SU-DHL-6 (cell line): ENCODE data around the gene THOP1.

Experiments used
- H2AFZ ChIP-seq: fragments of 200-600 bp; sonication (generic); 2 replicates; pipeline ENCODE4 v1.6.1; 2014; ENCODE audit warnings: low read depth, mild to moderate bottlenecking, moderate library complexity, mixed read lengths, antibody characterized with exemption, low read length; ENCODE audit not compliant: severe bottlenecking
- H3F3A ChIP-seq: fragments of 200-600 bp; shearing (Covaris generic); 2 replicates; pipeline ENCODE4 v1.6.0; 2016; ENCODE audit warnings: antibody characterized with exemption, mild to moderate bottlenecking; ENCODE audit not compliant: insufficient read depth
- H3K27ac ChIP-seq: fragments of 200-600 bp; sonication (generic); 2 replicates; pipeline ENCODE4 v1.5.1; 2016; ENCODE audit warnings: low read depth, mild to moderate bottlenecking, low read length, moderate library complexity, mixed read lengths
- H3K27me3 ChIP-seq: fragments of 200-600 bp; sonication (generic), shearing (Covaris generic); 2 replicates; pipeline ENCODE4 v1.6.0; 2014; ENCODE audit warnings: mild to moderate bottlenecking, low read length
- H3K36me3 ChIP-seq: fragments of 200-600 bp; sonication (generic); 2 replicates; pipeline ENCODE4 v1.6.1; 2014; ENCODE audit warnings: mild to moderate bottlenecking, low read length, mixed read lengths
- H3K4me2 ChIP-seq: fragments of 300-600, 200-600 bp; shearing (Covaris generic), sonication (generic); 2 replicates; pipeline ENCODE4 v1.6.0; 2014; ENCODE audit warnings: low read length, low read depth, mild to moderate bottlenecking; ENCODE audit not compliant: poor library complexity, severe bottlenecking
- H3K4me3 ChIP-seq: fragments of 200-600 bp; sonication (generic); 2 replicates; pipeline ENCODE4 v1.5.1; 2014; ENCODE audit warnings: antibody characterized with exemption, low read length, mild to moderate bottlenecking, mixed read lengths; ENCODE audit not compliant: insufficient read depth, poor library complexity, severe bottlenecking
- H3K79me2 ChIP-seq: fragments of 200-600 bp; sonication (generic); 2 replicates; pipeline ENCODE4 v1.6.1; 2014; ENCODE audit warnings: mild to moderate bottlenecking, low read length, moderate library complexity; ENCODE audit not compliant: insufficient read depth
- H3K9ac ChIP-seq: fragments of 200-600 bp; sonication (generic); 2 replicates; pipeline ENCODE4 v1.7.0; 2014; ENCODE audit warnings: mild to moderate bottlenecking, low read length
- H3K9me2 ChIP-seq: fragments of 200-600 bp; sonication (generic); replicated peaks from 2 replicates; pipeline ENCODE4 v1.6.1; 2014; ENCODE audit warnings: low read length; ENCODE audit not compliant: insufficient read depth
- H3K9me3 ChIP-seq: fragments of 200-600 bp; sonication (generic); 2 replicates; pipeline ENCODE4 v1.6.1; 2014; ENCODE audit warnings: low read length, mixed read lengths; ENCODE audit not compliant: insufficient read depth
- H4K20me1 ChIP-seq: fragments of 200-600 bp; sonication (generic); 2 replicates; pipeline ENCODE4 v1.6.1; 2014; ENCODE audit warnings: low read depth, mild to moderate bottlenecking, antibody characterized with exemption, low read length, moderate library complexity, mixed read lengths
- CTCF ChIP-seq: fragments of 200-600 bp; sonication (generic); IDR thresholded peaks from one replicate; pipeline ENCODE4 v1.5.1; 2017; ENCODE audit warnings: antibody characterized with exemption, mild to moderate bottlenecking, low read length, moderate library complexity; ENCODE audit not compliant: insufficient read depth, poor library complexity, severe bottlenecking
- EZH2phosphoT487 ChIP-seq: fragments of 200-600 bp; sonication (generic), shearing (Covaris generic); conservative IDR thresholded peaks from 2 replicates; pipeline ENCODE4 v1.6.1; 2018; ENCODE audit warnings: mild to moderate bottlenecking, antibody characterized with exemption, low read length, moderate library complexity, mixed read lengths

Gene THOP1

GRCh38 chr19:2805991-2806649, 20.8 kb downstream of the THOP1 start:
- no peak overlapping the region for H3K9ac ChIP-seq
- H2AFZ ChIP-seq, result no peak overlapping the region
- H3K9me3 ChIP-seq, result no peaks in the 10 kb centered on the region
- H3F3A ChIP-seq, result no peaks in the 10 kb centered on the region
- no peaks in the 10 kb centered on the region for H4K20me1 ChIP-seq
- H3K4me2 ChIP-seq, result no peak overlapping the region
- H3K79me2 ChIP-seq, result no peaks in the 10 kb centered on the region
- TF ChIP-seq CTCF (no peak), EZH2phosphoT487 (no peak)
- no peaks in the 10 kb centered on the region for H3K27me3 ChIP-seq
- H3K9me2 ChIP-seq, result no peaks in the 10 kb centered on the region
- no peak overlapping the region for H3K4me3 ChIP-seq
- H3K27ac ChIP-seq, result no peak overlapping the region
- no peaks in the 10 kb centered on the region for H3K36me3 ChIP-seq

- Histone ChIP-seq H3K9ac (no peak overlapping the region), H3K27ac (no peak overlapping the region), H3F3A (no peaks in the 10 kb centered on the region), H2AFZ (no peak overlapping the region), H3K4me3 (no peak overlapping the region), H3K9me3 (no peaks in the 10 kb centered on the region), H3K36me3 (no peaks in the 10 kb centered on the region), H3K4me2 (no peak overlapping the region), H3K27me3 (no peaks in the 10 kb centered on the region), H3K9me2 (no peaks in the 10 kb centered on the region), H4K20me1 (no peaks in the 10 kb centered on the region), H3K79me2 (no peaks in the 10 kb centered on the region)
- TF ChIP-seq CTCF (no peak), EZH2phosphoT487 (no peak)
These were observed 21.6 kb downstream of the THOP1 start for GRCh38 chr19:2806736-2807378.

GRCh38 chr19:2807379-2808128, 22.3 kb downstream of the THOP1 start:
- Histone ChIP-seq H3K9me3 (no peaks in the 10 kb centered on the region), H3K4me2 (no peak overlapping the region), H3K27ac (no peak overlapping the region), H3K4me3 (no peak overlapping the region), H4K20me1 (no peaks in the 10 kb centered on the region), H3K9ac (no peak overlapping the region), H2AFZ (no peak overlapping the region), H3K79me2 (no peaks in the 10 kb centered on the region), H3K36me3 (no peaks in the 10 kb centered on the region), H3K9me2 (no peaks in the 10 kb centered on the region), H3K27me3 (no peaks in the 10 kb centered on the region), H3F3A (no peaks in the 10 kb centered on the region)
- TF ChIP-seq EZH2phosphoT487, result no peak
